Measurements from ENCODE around the gene LARP1B. TPM values are rescaled to one million over a fixed set of nuclear protein-coding genes. Genes with fewer than 3 reads are reported as not detected.
"Not testable (repeated sequence)": the region's sequence is repeated elsewhere in the genome, so short reads cannot be mapped to it uniquely, and the experiment has no call there.

LARP1B gene
- total RNA-seq, 1 experiment from 2014 or later, result 20.3 TPM

DNA sequence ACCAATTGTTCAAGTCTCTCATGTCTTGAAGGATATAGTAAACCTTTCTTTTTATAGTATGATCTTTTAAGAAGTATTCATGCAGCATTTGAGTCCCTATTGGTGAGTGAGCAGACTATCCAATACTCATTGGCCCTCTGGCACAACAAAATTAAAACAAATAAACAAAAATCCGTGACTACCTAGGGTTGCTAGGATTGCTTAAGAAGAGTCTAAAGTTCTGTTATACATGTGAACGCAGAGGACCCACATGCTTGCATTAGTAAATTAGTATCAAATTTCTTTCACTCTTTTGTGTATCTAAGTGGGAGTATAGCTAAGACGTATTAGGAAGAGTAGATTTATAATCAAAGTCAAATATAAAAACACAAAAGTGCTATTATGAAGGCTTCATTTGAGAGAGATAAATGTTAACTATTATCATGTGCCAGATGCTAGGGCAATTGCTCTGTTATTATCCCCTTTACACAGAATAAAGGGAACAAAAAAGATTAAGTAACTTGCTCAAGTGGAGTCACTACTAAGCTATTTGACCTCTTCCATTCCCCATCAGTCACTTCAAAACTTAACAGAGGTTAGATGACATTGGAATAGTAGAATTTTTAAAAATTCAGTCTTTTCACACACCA, 29.2 kb upstream of the LARP1B start:
- intact Hi-C loops (cut with micrococcal nuclease; ENCODE audit: unreplicated experiment), result no loop called here

DNA sequence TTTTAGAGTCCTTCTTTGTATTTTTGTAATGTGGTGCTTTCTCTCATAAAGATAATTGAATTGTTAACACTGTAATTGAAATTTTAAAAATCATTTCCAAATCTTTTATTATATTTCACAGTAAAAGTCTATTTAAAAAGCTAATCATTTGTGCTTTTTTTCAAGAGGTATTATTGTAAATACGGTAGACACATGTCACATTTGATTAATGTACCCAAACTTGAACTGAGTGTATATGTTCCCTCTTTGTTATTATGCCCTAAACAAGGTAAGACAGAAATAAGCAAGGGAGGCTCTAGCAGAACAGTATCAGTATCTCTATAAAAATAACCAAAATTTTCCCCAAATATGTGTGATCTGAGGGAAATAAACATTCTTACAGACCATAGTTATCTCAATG, 21.5 kb upstream of the LARP1B start:
- CTCF ChIA-PET, result no interaction called here
- Histone ChIP-seq H3K27me3 (replicated peaks; ENCODE audit: insufficient read depth, low read depth, low read length, poor library complexity) (no peaks in the 10 kb centered on the region), H3K27ac (ENCODE audit: low read depth, low read length, poor library complexity, severe bottlenecking) (no peak overlapping the region), H3K4me1 (ENCODE audit: insufficient read depth, low read length, poor library complexity, severe bottlenecking) (no peaks in the 10 kb centered on the region), H3K9me3 (ENCODE audit: low read depth, low read length, poor library complexity, severe bottlenecking) (no peaks in the 10 kb centered on the region), H3K4me3 (ENCODE audit: low read depth, low read length, poor library complexity, severe bottlenecking) (no peak overlapping the region), H3K36me3 (ENCODE audit: insufficient read depth, low read length, poor library complexity, severe bottlenecking) (no peaks in the 10 kb centered on the region)
- TF ChIP-seq EZH2 (IDR thresholded peaks at IDR 0.05; ENCODE audit: borderline replicate concordance, low read depth, low read length, poor library complexity, severe bottlenecking), result no peak
- TF ChIP-seq, protein P1, sequence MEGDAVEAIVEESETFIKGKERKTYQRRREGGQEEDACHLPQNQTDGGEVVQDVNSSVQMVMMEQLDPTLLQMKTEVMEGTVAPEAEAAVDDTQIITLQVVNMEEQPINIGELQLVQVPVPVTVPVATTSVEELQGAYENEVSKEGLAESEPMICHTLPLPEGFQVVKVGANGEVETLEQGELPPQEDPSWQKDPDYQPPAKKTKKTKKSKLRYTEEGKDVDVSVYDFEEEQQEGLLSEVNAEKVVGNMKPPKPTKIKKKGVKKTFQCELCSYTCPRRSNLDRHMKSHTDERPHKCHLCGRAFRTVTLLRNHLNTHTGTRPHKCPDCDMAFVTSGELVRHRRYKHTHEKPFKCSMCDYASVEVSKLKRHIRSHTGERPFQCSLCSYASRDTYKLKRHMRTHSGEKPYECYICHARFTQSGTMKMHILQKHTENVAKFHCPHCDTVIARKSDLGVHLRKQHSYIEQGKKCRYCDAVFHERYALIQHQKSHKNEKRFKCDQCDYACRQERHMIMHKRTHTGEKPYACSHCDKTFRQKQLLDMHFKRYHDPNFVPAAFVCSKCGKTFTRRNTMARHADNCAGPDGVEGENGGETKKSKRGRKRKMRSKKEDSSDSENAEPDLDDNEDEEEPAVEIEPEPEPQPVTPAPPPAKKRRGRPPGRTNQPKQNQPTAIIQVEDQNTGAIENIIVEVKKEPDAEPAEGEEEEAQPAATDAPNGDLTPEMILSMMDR (conservative IDR thresholded peaks at IDR 0.05; ENCODE audit: low read depth, low read length), result no peak
- POLR2A ChIA-PET (ENCODE audit: low non-redundant PET), result no interaction called here
- intact Hi-C loops (cut with micrococcal nuclease; ENCODE audit: unreplicated experiment), result no loop called here
- no TSS peak for BruUV-seq (replicated peaks)
- DNase-seq (ENCODE audit: low spot score), result no peak

More for the DNA sequence above, 29.2 kb upstream of the LARP1B start:
- Histone ChIP-seq H3K27ac (ENCODE audit: low read depth, low read length, poor library complexity, severe bottlenecking) (no peak overlapping the region), H3K36me3 (ENCODE audit: insufficient read depth, low read length, poor library complexity, severe bottlenecking) (peaks cover 4% of the 10 kb centered on the region), H3K27me3 (replicated peaks; ENCODE audit: insufficient read depth, low read depth, low read length, poor library complexity) (no peaks in the 10 kb centered on the region), H3K4me1 (ENCODE audit: insufficient read depth, low read length, poor library complexity, severe bottlenecking) (no peaks in the 10 kb centered on the region), H3K9me3 (ENCODE audit: low read depth, low read length, poor library complexity, severe bottlenecking) (no peaks in the 10 kb centered on the region), H3K4me3 (ENCODE audit: low read depth, low read length, poor library complexity, severe bottlenecking) (no peak overlapping the region)
- ChIA-PET POLR2A (ENCODE audit: low non-redundant PET) (no interaction called here), CTCF (no interaction called here)
- TF ChIP-seq, protein P1 (conservative IDR thresholded peaks at IDR 0.05; ENCODE audit: low read depth, low read length), result no peak
- TF ChIP-seq EZH2 (IDR thresholded peaks at IDR 0.05; ENCODE audit: borderline replicate concordance, low read depth, low read length, poor library complexity, severe bottlenecking), result no peak
- no peak for DNase-seq (ENCODE audit: low spot score)
- no TSS peak for BruUV-seq (replicated peaks)

DNA sequence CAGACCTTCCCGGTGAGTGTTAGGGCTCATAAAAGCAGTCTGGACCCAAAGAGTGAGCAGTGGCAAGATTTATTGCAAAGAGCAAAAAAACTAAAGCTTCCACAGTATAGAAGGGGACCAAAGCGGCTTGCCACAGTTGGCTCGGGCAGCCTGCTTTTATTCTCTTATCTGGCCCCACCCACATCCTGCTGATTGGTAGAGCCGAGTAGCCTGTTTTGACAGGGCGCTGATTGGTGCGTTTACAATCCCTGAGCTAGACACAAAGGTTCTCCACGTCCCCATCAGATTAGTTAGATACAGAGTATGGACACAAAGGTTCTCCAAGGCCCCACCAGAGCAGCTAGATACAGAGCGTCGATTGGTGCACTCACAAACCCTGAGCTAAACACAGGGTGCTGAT, 14.1 kb upstream of the LARP1B start:
- H3K27me3 ChIP-seq (replicated peaks; ENCODE audit: insufficient read depth, low read depth, low read length, poor library complexity); H3K27ac ChIP-seq (ENCODE audit: low read depth, low read length, poor library complexity, severe bottlenecking); H3K36me3 ChIP-seq (ENCODE audit: insufficient read depth, low read length, poor library complexity, severe bottlenecking); POLR2A ChIA-PET (ENCODE audit: low non-redundant PET); H3K9me3 ChIP-seq (ENCODE audit: low read depth, low read length, poor library complexity, severe bottlenecking); intact Hi-C loops (cut with micrococcal nuclease; ENCODE audit: unreplicated experiment); H3K4me3 ChIP-seq (ENCODE audit: low read depth, low read length, poor library complexity, severe bottlenecking); CTCF ChIA-PET; BruUV-seq (replicated peaks); DNase-seq (ENCODE audit: low spot score); H3K4me1 ChIP-seq (ENCODE audit: insufficient read depth, low read length, poor library complexity, severe bottlenecking): not testable (repeated sequence)

DNA sequence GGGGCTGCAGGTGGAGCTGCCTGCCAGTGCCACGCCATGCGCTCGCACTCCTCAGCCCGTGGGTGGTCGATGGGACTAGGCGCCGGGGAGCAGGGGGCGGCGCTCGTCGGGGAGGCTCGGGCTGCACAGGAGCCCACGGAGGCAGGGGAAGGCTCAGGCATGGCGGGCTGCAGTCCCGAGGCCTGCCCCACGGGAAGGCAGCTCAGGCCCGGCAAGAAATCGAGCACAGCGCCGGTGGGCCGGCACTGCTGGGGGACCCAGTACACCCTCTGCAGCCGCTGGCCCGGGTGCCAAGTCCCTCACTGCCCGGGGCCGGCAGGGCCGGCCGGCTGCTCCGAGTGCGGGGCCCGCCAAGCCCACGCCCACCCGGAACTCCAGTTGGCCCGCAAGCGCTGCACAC, 13.6 kb upstream of the LARP1B start:
- POLR2A ChIA-PET (ENCODE audit: low non-redundant PET); CTCF ChIA-PET; H3K4me3 ChIP-seq (ENCODE audit: low read depth, low read length, poor library complexity, severe bottlenecking); H3K36me3 ChIP-seq (ENCODE audit: insufficient read depth, low read length, poor library complexity, severe bottlenecking); H3K9me3 ChIP-seq (ENCODE audit: low read depth, low read length, poor library complexity, severe bottlenecking); intact Hi-C loops (cut with micrococcal nuclease; ENCODE audit: unreplicated experiment); DNase-seq (ENCODE audit: low spot score); H3K4me1 ChIP-seq (ENCODE audit: insufficient read depth, low read length, poor library complexity, severe bottlenecking); H3K27ac ChIP-seq (ENCODE audit: low read depth, low read length, poor library complexity, severe bottlenecking); H3K27me3 ChIP-seq (replicated peaks; ENCODE audit: insufficient read depth, low read depth, low read length, poor library complexity); BruUV-seq (replicated peaks): not testable (repeated sequence)

Measured in A673 (cell line).